Activated CD8-positive, alpha-beta T cell treated with anti-CD3 and anti-CD28 coated beads, Interleukin-2, amount 10 ng/mL, durations not matched to agents 7 days and 5 days (primary cell): ENCODE data around the gene ECSIT. TPM values are rescaled to one million over a fixed set of nuclear protein-coding genes. Genes with fewer than 3 reads are reported as not detected.

Experiments used
- ATAC-seq: fragments of 150-1000 bp; cut with Tn5 transposase; one replicate; pipeline ENCODE4 v1.10.0; 2021; ENCODE audit warnings: moderate library complexity
- CTCF ChIA-PET: fragments of 350-600 bp; sonication (Branson Sonifier 250); formaldehyde crosslinking; loops from one replicate; lab custom pipeline; 2021; ENCODE audit warnings: antibody characterized with exemption; lab: Charles Lee
- POLR2A ChIA-PET: fragments of 350-600 bp; sonication (Branson Sonifier 250); formaldehyde crosslinking; loops from one replicate; lab custom pipeline; 2021; ENCODE audit warnings: antibody characterized with exemption; lab: Charles Lee
- DNase-seq: peaks from one replicate; pipeline ENCODE4 v3.0.0-alpha.2; 2020
- H3K27ac Mint-ChIP-seq: one replicate; pipeline ENCODE4 v1.8.0; 2021; ENCODE audit warnings: mild to moderate bottlenecking, mixed read lengths
- H3K27me3 Mint-ChIP-seq: one replicate; pipeline ENCODE4 v1.8.0; 2021; ENCODE audit warnings: low read depth, mixed read lengths
- H3K36me3 Mint-ChIP-seq: one replicate; pipeline ENCODE4 v1.8.0; 2021; ENCODE audit warnings: low read depth, mixed read lengths
- H3K4me1 Mint-ChIP-seq: one replicate; pipeline ENCODE4 v1.8.0; 2021; ENCODE audit warnings: low read depth, mixed read lengths
- H3K4me3 Mint-ChIP-seq: one replicate; pipeline ENCODE4 v1.8.0; 2021; ENCODE audit warnings: mild to moderate bottlenecking, mixed read lengths
- H3K9me3 Mint-ChIP-seq: one replicate; pipeline ENCODE4 v1.8.0; 2022; ENCODE audit warnings: mixed read lengths; ENCODE audit not compliant: insufficient read depth
- total RNA-seq, 2 experiments: library from RNA; stranded (reverse); gene quantifications; one replicate each; pipeline ENCODE4 v1.2.3, GENCODE V29; 2021

Gene ECSIT
- total RNA-seq, 2 experiments from 2014 or later, result 28.9 to 31.6 TPM

- DNase-seq (no peak), ATAC-seq (no peak)
- no peaks in the 10 kb centered on the region for H3K9me3 Mint-ChIP-seq
- POLR2A ChIA-PET, result no interaction called here
- peaks cover 6% of the 10 kb centered on the region for H3K36me3 Mint-ChIP-seq
- H3K4me3 Mint-ChIP-seq, result no peak overlapping the region
- CTCF ChIA-PET, result no interaction called here
- H3K4me1 Mint-ChIP-seq, result peaks cover 3% of the 10 kb centered on the region
- no peak overlapping the region for H3K27ac Mint-ChIP-seq
- H3K27me3 Mint-ChIP-seq, result no peaks in the 10 kb centered on the region
Measured at GRCh38 chr19:11547929-11548700, 19.2 kb upstream of the ECSIT start.

DNA sequence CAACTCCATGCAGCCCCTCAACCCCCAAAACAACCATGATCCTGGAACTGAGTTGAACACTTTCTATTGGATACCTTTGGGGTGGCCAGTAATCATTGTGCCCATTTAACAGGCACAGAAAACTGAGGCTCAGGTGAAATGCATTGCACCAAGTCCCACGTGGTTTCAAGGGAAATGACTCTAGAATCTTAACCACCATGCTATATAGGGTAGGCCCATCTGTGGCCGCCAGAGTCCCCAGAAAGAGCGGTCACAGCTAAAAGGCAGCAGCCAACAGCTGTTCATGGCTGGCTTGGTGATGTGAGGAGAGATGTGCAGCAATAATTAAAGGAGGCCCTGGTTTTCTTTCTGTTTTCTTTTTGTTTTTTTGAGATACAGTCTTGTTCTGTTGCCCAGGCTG lies 12.3 kb upstream of the ECSIT start:
- no peaks in the 10 kb centered on the region for H3K36me3 Mint-ChIP-seq
- H3K9me3 Mint-ChIP-seq, result no peaks in the 10 kb centered on the region
- ATAC-seq, result no peak
- ChIA-PET CTCF (no interaction called here), POLR2A (no interaction called here)
- H3K27ac Mint-ChIP-seq, result no peak overlapping the region
- peaks cover 3% of the 10 kb centered on the region for H3K4me1 Mint-ChIP-seq
- DNase-seq, result no peak
- H3K27me3 Mint-ChIP-seq, result peaks cover 16% of the 10 kb centered on the region
- H3K4me3 Mint-ChIP-seq, result no peak overlapping the region

DNA sequence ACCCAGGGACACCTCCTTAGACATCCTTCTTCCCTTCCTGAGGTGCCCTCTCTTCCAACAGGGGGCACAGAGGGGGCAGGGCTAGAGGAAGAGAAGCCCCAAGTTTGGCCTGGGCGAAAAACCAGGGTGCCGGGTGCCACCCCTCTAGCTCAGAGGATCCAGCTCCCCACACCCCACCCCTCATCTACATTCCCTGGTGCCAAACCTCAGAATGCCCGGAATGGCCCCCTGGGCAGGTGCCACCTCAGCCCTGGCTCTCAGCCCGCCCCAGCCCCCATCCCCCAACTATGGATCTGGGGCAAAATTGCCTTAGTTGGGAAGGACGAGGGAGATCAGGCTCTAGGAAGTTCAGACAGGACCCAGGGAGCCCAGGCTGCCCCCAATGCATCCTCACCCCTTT lies 11.7 kb upstream of the ECSIT start:
- ATAC-seq (no peak), DNase-seq (no peak)
- ChIA-PET CTCF (no interaction called here), POLR2A (no interaction called here)
- no peaks in the 10 kb centered on the region for H3K9me3 Mint-ChIP-seq
- H3K4me1 Mint-ChIP-seq, result peaks cover 2% of the 10 kb centered on the region
- H3K4me3 Mint-ChIP-seq, result no peak overlapping the region
- no peaks in the 10 kb centered on the region for H3K36me3 Mint-ChIP-seq
- H3K27ac Mint-ChIP-seq, result no peak overlapping the region
- H3K27me3 Mint-ChIP-seq, result peaks cover 16% of the 10 kb centered on the region

DNA sequence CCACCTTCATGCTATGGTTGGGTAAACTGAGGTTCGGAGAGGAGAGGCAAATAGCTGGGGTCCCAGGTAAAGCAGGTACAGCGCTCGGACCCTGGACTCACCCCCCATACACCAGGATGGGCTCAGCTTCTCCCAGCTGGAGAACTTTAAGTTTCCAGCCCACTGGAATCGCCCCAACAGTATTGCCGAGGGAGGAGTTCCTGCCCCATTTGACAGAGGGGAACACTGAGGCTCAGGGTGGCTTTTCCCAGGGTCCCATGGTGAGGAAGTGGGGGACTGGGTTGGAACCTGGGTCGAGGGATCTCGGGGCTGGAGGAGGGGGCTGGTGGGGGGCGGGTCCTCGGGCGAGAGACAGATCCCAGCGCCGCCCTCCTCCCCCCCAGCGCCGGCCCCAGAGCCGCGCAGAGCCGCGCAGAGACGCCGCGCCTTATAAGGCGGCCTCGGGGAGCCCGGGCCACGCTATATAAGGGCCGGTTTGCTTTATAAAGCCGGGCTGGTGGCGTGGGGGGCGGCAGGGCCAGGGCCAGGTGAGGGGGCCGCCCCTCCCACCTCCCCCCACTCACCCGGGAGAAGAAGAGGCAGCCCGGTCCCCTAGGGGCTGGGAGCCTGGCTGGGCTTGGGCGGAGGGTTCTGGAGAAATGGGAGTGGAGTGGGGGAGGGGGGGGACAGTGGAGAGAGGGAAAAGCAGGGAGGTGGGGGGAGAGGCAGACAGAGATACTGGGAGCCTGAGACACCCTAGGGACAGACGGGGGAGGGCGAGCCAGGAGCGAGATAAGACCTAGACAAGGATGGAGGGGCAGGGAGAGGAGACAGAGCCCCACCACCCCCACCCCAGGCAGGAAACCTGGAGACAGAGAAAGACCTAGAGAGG lies 10.8 kb upstream of the ECSIT start:
- H3K27me3 Mint-ChIP-seq, result peaks cover 16% of the 10 kb centered on the region
- CTCF ChIA-PET, result interaction anchor here (1.6 kb wide), 1 partner anchor 11 kb away, joined by 5 read pairs; the partner anchor contains the start of gene ECSIT

GRCh38 chr19:11538232-11539036 lies 9.5 kb upstream of the ECSIT start, which contains the start of gene CNN1:
Gene CNN1, plus strand, starts transcription at chr19:11538851. Its CDS starts 77 bp downstream, at chr19:11538928.
- Mint-ChIP-seq H3K27ac (no peak within 1 kb of the TSS), H3K9me3 (no peaks in the 10 kb centered on the region), H3K27me3 (peaks cover 16% of the 10 kb centered on the region), H3K4me1 (peaks cover 8% of the 10 kb centered on the region), H3K36me3 (no peaks in the 10 kb centered on the region), H3K4me3 (no peak within 1 kb of the TSS)
- DNase-seq (no peak), ATAC-seq (no peak)
- ChIA-PET CTCF (interaction anchor here (1.6 kb wide), 1 partner anchor 10 kb away, joined by 5 read pairs; the partner anchor contains the start of gene ECSIT), POLR2A (no interaction called here)

More for the DNA sequence above, 10.8 kb upstream of the ECSIT start:
- POLR2A ChIA-PET, result no interaction called here
- Mint-ChIP-seq H3K27ac (no peak overlapping the region), H3K4me3 (no peak overlapping the region), H3K4me1 (peaks cover 5% of the 10 kb centered on the region), H3K36me3 (no peaks in the 10 kb centered on the region), H3K9me3 (no peaks in the 10 kb centered on the region)
- ATAC-seq (no peak), DNase-seq (no peak)

GRCh38 chr19:11535792-11536595 lies 7.1 kb upstream of the ECSIT start:
- peak overlapping the region; percentile 10 for H3K4me3 Mint-ChIP-seq
- H3K27ac Mint-ChIP-seq, result no peak overlapping the region
- H3K27me3 Mint-ChIP-seq, result peaks cover 16% of the 10 kb centered on the region
- H3K36me3 Mint-ChIP-seq, result no peaks in the 10 kb centered on the region
- DNase-seq, result peak; percentile 86
- ATAC-seq, result peak; percentile 87
- H3K4me1 Mint-ChIP-seq, result peaks cover 12% of the 10 kb centered on the region
- H3K9me3 Mint-ChIP-seq, result no peaks in the 10 kb centered on the region
- POLR2A ChIA-PET, result no interaction called here
- CTCF ChIA-PET, result interaction anchor here (0.5 to 2.6 kb wide), 19 partner anchors 8 to 101 kb away, joined by 3 to 23 read pairs (median 4); partner anchors contain the start of genes ELOF1, ODAD3 and PRKCSH

DNA sequence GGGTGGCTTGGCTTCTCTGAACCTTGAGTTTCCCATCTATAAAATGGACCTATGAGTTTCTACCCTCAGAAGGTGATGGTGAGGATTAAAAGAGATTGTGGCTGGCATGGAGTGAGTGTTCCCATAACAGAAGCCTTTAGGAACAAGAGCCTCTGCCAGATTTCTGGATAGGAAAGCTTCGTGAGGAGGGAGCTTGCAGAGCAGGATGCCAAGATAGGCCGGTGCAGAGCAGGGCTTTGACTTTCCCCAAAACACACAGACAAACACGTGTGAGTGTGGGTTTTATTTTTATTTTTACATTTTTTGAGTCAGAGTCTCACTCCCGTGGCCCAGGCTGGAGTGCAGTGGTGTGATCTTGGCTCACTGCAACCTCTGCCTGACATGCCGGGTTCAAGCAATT lies 6.0 kb upstream of the ECSIT start:
- no peaks in the 10 kb centered on the region for H3K36me3 Mint-ChIP-seq
- peaks cover 17% of the 10 kb centered on the region for H3K4me1 Mint-ChIP-seq
- no peaks in the 10 kb centered on the region for H3K9me3 Mint-ChIP-seq
- no peak for DNase-seq
- H3K27ac Mint-ChIP-seq, result no peak overlapping the region
- ChIA-PET POLR2A (no interaction called here), CTCF (interaction anchor here (1.5 to 2.6 kb wide), 2 partner anchors 10 to 24 kb away, joined by 3 to 23 read pairs; partner anchors contain the start of gene ELOF1)
- no peak overlapping the region for H3K4me3 Mint-ChIP-seq
- peaks cover 11% of the 10 kb centered on the region for H3K27me3 Mint-ChIP-seq
- no peak for ATAC-seq

DNA sequence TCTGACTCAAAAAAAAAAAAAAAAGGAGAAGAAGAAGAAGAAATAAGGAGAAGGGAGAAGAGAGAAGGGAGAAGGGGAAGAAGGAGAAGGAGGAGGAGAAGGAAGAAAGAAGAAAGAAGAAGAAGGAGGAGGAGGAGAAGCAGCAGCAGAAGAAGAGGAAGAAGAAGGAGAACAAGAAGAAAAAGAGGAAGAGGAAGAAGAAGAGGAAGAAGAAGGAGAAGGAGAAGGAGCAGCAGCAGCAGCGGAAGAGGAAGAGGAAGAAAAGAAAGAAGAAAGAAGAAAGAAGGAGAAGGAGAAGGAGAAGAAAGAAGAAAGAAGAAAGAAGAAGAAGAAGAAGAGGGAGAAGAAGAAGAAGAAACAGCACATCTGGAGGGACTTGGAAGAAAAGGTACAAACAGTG lies 5.6 kb upstream of the ECSIT start:
- H3K27me3 Mint-ChIP-seq, result peaks cover 11% of the 10 kb centered on the region
- CTCF ChIA-PET, result interaction anchor here (1.5 kb wide), 1 partner anchor 10 kb away, joined by 3 read pairs; no protein-coding TSS in a partner anchor

GRCh38 chr19:11530432-11530831 lies 1.5 kb upstream of the ECSIT start:
- ATAC-seq, result no peak
- Mint-ChIP-seq H3K27me3 (no peaks in the 10 kb centered on the region), H3K27ac (no peak overlapping the region), H3K36me3 (peaks cover 3% of the 10 kb centered on the region), H3K4me1 (peaks cover 27% of the 10 kb centered on the region), H3K9me3 (no peaks in the 10 kb centered on the region), H3K4me3 (no peak overlapping the region)
- CTCF ChIA-PET, result no interaction called here
- DNase-seq, result peak; percentile 48
- POLR2A ChIA-PET, result no interaction called here

More for the DNA sequence above, 5.6 kb upstream of the ECSIT start:
- DNase-seq (no peak), ATAC-seq (no peak)
- Mint-ChIP-seq H3K4me3 (no peak overlapping the region), H3K9me3 (no peaks in the 10 kb centered on the region), H3K27ac (peak overlapping the region; percentile 33), H3K36me3 (no peaks in the 10 kb centered on the region), H3K4me1 (peaks cover 18% of the 10 kb centered on the region)
- POLR2A ChIA-PET, result no interaction called here

- POLR2A ChIA-PET, result no interaction called here
- DNase-seq (no peak), ATAC-seq (no peak)
- Mint-ChIP-seq H3K27ac (no peak overlapping the region), H3K27me3 (no peaks in the 10 kb centered on the region), H3K36me3 (peaks cover 5% of the 10 kb centered on the region), H3K4me3 (no peak overlapping the region), H3K4me1 (no peaks in the 10 kb centered on the region), H3K9me3 (no peaks in the 10 kb centered on the region)
- CTCF ChIA-PET, result no interaction called here
Measured at GRCh38 chr19:11519138-11519537, 9.8 kb downstream of the ECSIT start.

DNA sequence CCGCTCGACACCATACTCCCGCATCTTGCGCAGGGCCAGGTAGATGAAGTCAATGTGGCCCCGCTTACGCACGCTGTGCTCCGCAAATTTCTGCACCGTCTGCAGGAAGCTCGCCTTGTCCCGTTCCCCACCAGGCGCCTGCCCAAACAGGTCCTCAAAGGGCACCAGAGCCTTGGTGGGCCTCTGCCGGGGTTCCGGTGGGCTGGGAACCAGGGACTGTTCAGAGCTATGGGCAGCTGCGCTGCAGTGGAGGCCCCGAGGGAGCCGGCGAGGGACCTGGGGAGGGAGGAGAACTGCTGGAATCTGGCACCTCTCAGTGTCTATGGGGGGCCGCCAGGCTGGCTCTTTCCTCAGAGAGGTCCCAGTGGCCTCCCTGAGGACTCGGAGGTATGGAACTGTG lies 15.0 kb downstream of the ECSIT start:
- CTCF ChIA-PET, result no interaction called here
- ATAC-seq, result no peak
- Mint-ChIP-seq H3K4me1 (no peaks in the 10 kb centered on the region), H3K27ac (no peak overlapping the region), H3K27me3 (no peaks in the 10 kb centered on the region), H3K4me3 (no peak overlapping the region), H3K9me3 (no peaks in the 10 kb centered on the region), H3K36me3 (peaks cover 7% of the 10 kb centered on the region)
- POLR2A ChIA-PET, result no interaction called here
- no peak for DNase-seq
